SK-N-MC (cell line): Measurements from ENCODE around the gene ARV1.

Experiments
- EZH2 ChIP-seq: fragments of 200-600 bp; sonication (generic); IDR thresholded peaks from one replicate; pipeline ENCODE4 v1.6.1; 2017; ENCODE audit warnings: antibody characterized with exemption
- POLR2AphosphoS5 ChIP-seq: IDR thresholded peaks from 2 replicates; pipeline ENCODE4 v1.6.1; 2012; ENCODE audit warnings: mild to moderate bottlenecking, low read depth, low read length, borderline replicate concordance

- TF ChIP-seq EZH2 (no peak), POLR2AphosphoS5 (no peak)
Observed at GRCh38 chr1:230935852-230936251, 43.0 kb upstream of the ARV1 start.
